Endothelial cell of umbilical vein (primary cell): ENCODE data around the gene B3GNT7.

ENCODE experiments used
- EZH2 ChIP-seq: IDR thresholded peaks from 2 replicates; pipeline ENCODE4 v1.6.1; 2012; ENCODE audit warnings: borderline replicate concordance, low read depth, mild to moderate bottlenecking, moderate library complexity, low read length, inconsistent platforms; ENCODE audit not compliant: severe bottlenecking
- POLR2A ChIP-seq: IDR thresholded peaks from 2 replicates; pipeline ENCODE4 v1.6.1; 2012; ENCODE audit warnings: low read depth, mild to moderate bottlenecking, control low read depth, low read length
- POLR2AphosphoS5 ChIP-seq: IDR thresholded peaks from 2 replicates; pipeline ENCODE4 v1.6.1; 2012; ENCODE audit warnings: low read depth, mild to moderate bottlenecking, control low read depth, low read length, moderate library complexity; ENCODE audit not compliant: insufficient read depth
- TF ChIP-seq, protein P1 (sequence below), 2 donors: IDR thresholded peaks; 1 replicate in 1 of 2; 2 replicates in 1 of 2; pipeline ENCODE4 v1.5.1; 2011; ENCODE audit warnings: low read length in 2 of 2, mild to moderate bottlenecking in 2 of 2, moderate library complexity in 2 of 2, control low read depth in 1 of 2, inconsistent platforms in 1 of 2, low read depth in 1 of 2; ENCODE audit not compliant: insufficient read depth in 1 of 2; ENCODE audit errors: extremely low read depth in 1 of 2

DNA sequence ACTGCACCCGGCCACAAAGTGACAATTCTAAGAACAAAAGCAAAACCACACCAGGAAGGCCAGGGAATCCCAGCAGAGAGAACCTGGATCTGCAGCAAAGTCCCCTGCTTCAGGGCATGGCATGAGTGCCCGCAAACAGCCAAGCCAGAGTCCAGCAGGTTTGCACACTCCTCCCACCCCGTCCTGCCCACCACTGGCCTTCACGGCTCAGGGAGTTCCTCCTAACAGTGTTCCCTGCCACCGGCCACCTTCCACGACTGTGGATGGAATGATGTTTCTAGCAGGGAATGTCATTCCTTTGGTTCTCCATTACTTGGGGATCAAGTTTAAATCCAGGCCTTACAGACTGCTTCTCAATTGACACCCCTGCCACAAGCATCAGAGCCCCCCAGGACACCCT lies 42.0 kb upstream of the B3GNT7 start:
- TF ChIP-seq EZH2 (no peak), POLR2A (no peak), POLR2AphosphoS5 (no peak)
- TF ChIP-seq, protein P1, sequence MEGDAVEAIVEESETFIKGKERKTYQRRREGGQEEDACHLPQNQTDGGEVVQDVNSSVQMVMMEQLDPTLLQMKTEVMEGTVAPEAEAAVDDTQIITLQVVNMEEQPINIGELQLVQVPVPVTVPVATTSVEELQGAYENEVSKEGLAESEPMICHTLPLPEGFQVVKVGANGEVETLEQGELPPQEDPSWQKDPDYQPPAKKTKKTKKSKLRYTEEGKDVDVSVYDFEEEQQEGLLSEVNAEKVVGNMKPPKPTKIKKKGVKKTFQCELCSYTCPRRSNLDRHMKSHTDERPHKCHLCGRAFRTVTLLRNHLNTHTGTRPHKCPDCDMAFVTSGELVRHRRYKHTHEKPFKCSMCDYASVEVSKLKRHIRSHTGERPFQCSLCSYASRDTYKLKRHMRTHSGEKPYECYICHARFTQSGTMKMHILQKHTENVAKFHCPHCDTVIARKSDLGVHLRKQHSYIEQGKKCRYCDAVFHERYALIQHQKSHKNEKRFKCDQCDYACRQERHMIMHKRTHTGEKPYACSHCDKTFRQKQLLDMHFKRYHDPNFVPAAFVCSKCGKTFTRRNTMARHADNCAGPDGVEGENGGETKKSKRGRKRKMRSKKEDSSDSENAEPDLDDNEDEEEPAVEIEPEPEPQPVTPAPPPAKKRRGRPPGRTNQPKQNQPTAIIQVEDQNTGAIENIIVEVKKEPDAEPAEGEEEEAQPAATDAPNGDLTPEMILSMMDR (IDR thresholded peaks at IDR 0.05; ENCODE audit: extremely low read depth in 1 of 2, insufficient read depth in 1 of 2, low read depth in 1 of 2, low read length in 2 of 2) = no peak
